IPS-18a (cell line): ENCODE data around the gene PNKP.

Experiments used
- H3K27ac ChIP-seq: one replicate; pipeline ENCODE4 v1.5.1; 2013; ENCODE audit warnings: low read length
- H3K27me3 ChIP-seq: one replicate; pipeline ENCODE4 v1.6.1; 2013; ENCODE audit warnings: mild to moderate bottlenecking, low read length; ENCODE audit not compliant: control insufficient read depth, insufficient read depth
- H3K36me3 ChIP-seq: one replicate; pipeline ENCODE4 v1.6.1; 2013; ENCODE audit warnings: low read depth, low read length; ENCODE audit not compliant: control insufficient read depth
- H3K4me1 ChIP-seq: one replicate; pipeline ENCODE4 v1.6.1; 2013; ENCODE audit warnings: low read depth, low read length; ENCODE audit not compliant: control insufficient read depth
- H3K4me3 ChIP-seq: one replicate; pipeline ENCODE4 v1.5.1; 2013; ENCODE audit warnings: low read length
- H3K9ac ChIP-seq: one replicate; pipeline ENCODE4 v1.6.1; 2013; ENCODE audit warnings: mild to moderate bottlenecking, low read length, moderate library complexity
- H3K9me3 ChIP-seq: one replicate; pipeline ENCODE4 v1.6.1; 2013; ENCODE audit warnings: low read depth, low read length; ENCODE audit not compliant: control insufficient read depth

Gene PNKP

GRCh38 chr19:49866933-49867782, at the start of gene PNKP:
Gene PNKP, minus strand, starts transcription at chr19:49867576. Its CDS starts 372 bp downstream, at chr19:49867204.
- H3K27ac ChIP-seq: peak within 1 kb of the TSS; percentile 78
- peaks cover 21% of the 10 kb centered on the region for H3K36me3 ChIP-seq
- H3K9me3 ChIP-seq: no peaks in the 10 kb centered on the region
- H3K27me3 ChIP-seq: no peaks in the 10 kb centered on the region
- H3K9ac ChIP-seq: peak within 1 kb of the TSS; percentile 82
- peak within 1 kb of the TSS; percentile 96 for H3K4me3 ChIP-seq
- H3K4me1 ChIP-seq: peaks cover 10% of the 10 kb centered on the region

DNA sequence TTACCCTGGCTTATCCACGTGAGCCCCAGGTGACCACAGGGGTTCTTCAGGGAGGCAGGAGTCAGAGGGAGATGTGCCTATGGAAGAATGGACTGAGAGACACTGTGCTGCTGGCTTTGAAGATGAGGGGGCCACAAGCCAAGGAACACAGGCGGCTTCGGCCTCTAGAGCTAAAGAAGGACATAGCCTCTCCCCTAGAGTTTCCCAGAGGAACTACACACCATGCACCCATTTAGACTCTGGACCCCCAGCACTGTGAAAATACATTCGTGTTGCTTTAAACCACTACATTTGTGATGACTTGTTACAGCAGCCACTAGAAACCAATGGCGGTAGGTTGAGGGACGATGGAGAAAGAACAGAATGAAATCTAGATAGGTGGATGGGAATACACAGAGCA, 47.9 kb upstream of the PNKP start:
- Histone ChIP-seq H3K27me3 (no peaks in the 10 kb centered on the region), H3K4me3 (no peak overlapping the region), H3K9ac (no peak overlapping the region), H3K36me3 (peaks cover 40% of the 10 kb centered on the region), H3K4me1 (no peaks in the 10 kb centered on the region), H3K27ac (no peak overlapping the region), H3K9me3 (no peaks in the 10 kb centered on the region)

GRCh38 chr19:49913720-49914119, 46.3 kb upstream of the PNKP start:
- Histone ChIP-seq H3K4me3 (no peak overlapping the region), H3K4me1 (no peaks in the 10 kb centered on the region), H3K27me3 (no peaks in the 10 kb centered on the region), H3K36me3 (peaks cover 45% of the 10 kb centered on the region), H3K9ac (no peak overlapping the region), H3K27ac (no peak overlapping the region), H3K9me3 (no peaks in the 10 kb centered on the region)

DNA sequence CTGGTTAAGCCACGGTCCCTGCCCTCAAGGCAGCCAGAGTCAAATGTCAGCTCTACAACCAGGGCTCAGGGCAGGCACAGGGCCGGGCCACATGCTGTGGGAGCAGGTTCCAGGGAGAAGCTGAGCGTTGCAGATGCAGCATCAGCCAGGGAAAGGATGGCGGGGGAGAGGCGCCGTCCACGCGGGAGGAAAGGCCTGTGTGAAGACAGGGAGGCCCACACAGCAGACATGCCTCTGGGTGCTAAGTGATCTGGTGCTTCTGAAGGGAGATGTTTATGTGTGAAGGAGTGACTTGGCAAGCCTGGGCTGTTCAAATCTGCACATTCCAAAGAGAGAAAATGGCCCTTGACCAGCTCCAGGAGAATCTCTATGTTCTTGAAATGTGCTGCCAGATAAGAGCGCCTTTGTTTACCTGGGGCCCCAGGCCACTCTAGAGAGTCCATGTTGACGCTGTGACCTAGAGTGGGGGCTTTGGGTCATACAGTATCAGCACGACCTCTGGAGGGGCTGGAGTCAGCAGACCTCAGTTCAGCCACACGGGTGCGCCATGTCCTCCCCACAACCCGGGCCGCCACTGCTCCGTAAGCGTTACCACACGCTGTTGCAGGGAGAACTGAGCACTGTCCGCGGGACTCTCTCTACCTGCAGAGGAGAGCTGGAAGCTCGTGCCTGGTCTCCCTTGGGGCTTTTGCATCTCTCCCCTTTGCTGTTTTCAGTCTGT, 45.7 kb upstream of the PNKP start:
- H3K9me3 ChIP-seq: no peaks in the 10 kb centered on the region
- no peaks in the 10 kb centered on the region for H3K4me1 ChIP-seq
- H3K4me3 ChIP-seq: no peak overlapping the region
- no peak overlapping the region for H3K27ac ChIP-seq
- no peak overlapping the region for H3K9ac ChIP-seq
- H3K36me3 ChIP-seq: peaks cover 50% of the 10 kb centered on the region
- no peaks in the 10 kb centered on the region for H3K27me3 ChIP-seq

GRCh38 chr19:49911381-49912145, 44.2 kb upstream of the PNKP start:
- peaks cover 3% of the 10 kb centered on the region for H3K4me1 ChIP-seq
- H3K9ac ChIP-seq: no peak overlapping the region
- no peaks in the 10 kb centered on the region for H3K9me3 ChIP-seq
- H3K4me3 ChIP-seq: no peak overlapping the region
- peaks cover 57% of the 10 kb centered on the region for H3K36me3 ChIP-seq
- H3K27ac ChIP-seq: no peak overlapping the region
- no peaks in the 10 kb centered on the region for H3K27me3 ChIP-seq

GRCh38 chr19:49910179-49910578, 42.8 kb upstream of the PNKP start:
- Histone ChIP-seq H3K4me1 (peaks cover 3% of the 10 kb centered on the region), H3K27me3 (no peaks in the 10 kb centered on the region), H3K36me3 (peaks cover 50% of the 10 kb centered on the region), H3K4me3 (no peak overlapping the region), H3K27ac (no peak overlapping the region), H3K9me3 (no peaks in the 10 kb centered on the region), H3K9ac (no peak overlapping the region)

GRCh38 chr19:49908480-49909420, 41.4 kb upstream of the PNKP start:
- Histone ChIP-seq H3K4me1 (peaks cover 3% of the 10 kb centered on the region), H3K36me3 (peaks cover 42% of the 10 kb centered on the region), H3K27ac (no peak overlapping the region), H3K9me3 (no peaks in the 10 kb centered on the region), H3K9ac (no peak overlapping the region), H3K4me3 (no peak overlapping the region), H3K27me3 (no peaks in the 10 kb centered on the region)

DNA sequence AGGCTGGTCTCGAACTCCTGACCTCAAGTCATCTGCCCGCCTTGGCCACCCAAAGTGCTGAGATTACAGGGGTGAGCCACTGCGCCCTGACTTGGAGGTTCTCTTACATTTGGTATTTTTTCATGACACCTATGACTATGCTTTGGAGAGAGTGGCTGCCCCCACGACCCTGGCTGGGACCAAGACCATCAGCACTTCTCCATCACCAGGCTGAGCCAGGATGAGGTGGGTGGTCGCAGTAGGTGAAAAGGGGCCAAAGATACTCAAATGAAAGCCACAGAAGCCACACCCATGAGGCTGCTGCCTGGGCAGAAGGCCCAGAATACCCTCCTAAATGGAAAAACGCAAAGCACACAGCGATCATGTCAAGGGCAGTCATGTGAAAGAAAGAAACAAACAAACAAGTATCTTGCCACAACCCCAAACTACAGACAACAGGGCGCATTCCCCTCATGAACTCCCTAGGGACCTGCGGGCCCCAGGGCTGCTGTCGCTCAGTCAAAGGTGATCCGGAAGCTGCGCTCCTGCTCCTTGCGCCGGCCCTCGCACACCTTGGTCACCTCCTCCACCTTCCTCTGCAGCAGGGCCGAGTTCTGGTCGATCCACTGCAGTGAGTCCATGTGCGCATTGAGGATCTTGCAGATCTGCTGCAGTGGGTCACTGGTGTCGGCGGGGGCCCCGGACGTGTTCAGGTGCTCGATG, 40.5 kb upstream of the PNKP start:
- H3K36me3 ChIP-seq: peaks cover 35% of the 10 kb centered on the region
- no peak overlapping the region for H3K9ac ChIP-seq

GRCh38 chr19:49906879-49907564, 39.6 kb upstream of the PNKP start:
- no peak overlapping the region for H3K9ac ChIP-seq
- H3K27ac ChIP-seq: no peak overlapping the region
- H3K4me3 ChIP-seq: no peak overlapping the region
- H3K4me1 ChIP-seq: peaks cover 3% of the 10 kb centered on the region
- H3K9me3 ChIP-seq: no peaks in the 10 kb centered on the region
- no peaks in the 10 kb centered on the region for H3K27me3 ChIP-seq
- H3K36me3 ChIP-seq: peaks cover 29% of the 10 kb centered on the region

More for the DNA sequence above, 40.5 kb upstream of the PNKP start:
- Histone ChIP-seq H3K4me1 (peaks cover 3% of the 10 kb centered on the region), H3K27ac (no peak overlapping the region), H3K4me3 (no peak overlapping the region), H3K27me3 (no peaks in the 10 kb centered on the region), H3K9me3 (no peaks in the 10 kb centered on the region)

- Histone ChIP-seq H3K27ac (no peak overlapping the region), H3K9me3 (no peaks in the 10 kb centered on the region), H3K9ac (no peak overlapping the region), H3K27me3 (no peaks in the 10 kb centered on the region), H3K4me1 (peaks cover 3% of the 10 kb centered on the region), H3K36me3 (peaks cover 19% of the 10 kb centered on the region), H3K4me3 (no peak overlapping the region)
Measured at GRCh38 chr19:49904136-49904535, 36.8 kb upstream of the PNKP start.
